Peyer's patch (tissue), 4 donors: ENCODE results near the gene PCBP3. TPM values are rescaled to one million over a fixed set of nuclear protein-coding genes. Genes with fewer than 3 reads are reported as not detected.
A peak's percentile ranks its signal among the peaks of the same experiment; 100 is the strongest.

Experiments
- DNase-seq, 3 donors: peaks; one replicate each; pipeline ENCODE4 v3.0.0-alpha.2; 2017 to 2019
- H3K27ac ChIP-seq, 4 donors: fragments of 200-600 bp; sonication (generic); one replicate each; pipeline ENCODE4 v1.5.1; 2016 to 2019
- H3K27me3 ChIP-seq, 2 donors: fragments of 200-600 bp; sonication (generic); one replicate each; pipeline ENCODE4 v1.5.1; 2019
- H3K36me3 ChIP-seq, 3 donors: fragments of 200-600 bp; sonication (generic); one replicate each; pipeline ENCODE4 v1.5.1; 2016 to 2019
- H3K4me1 ChIP-seq, 4 donors: fragments of 200-600 bp; sonication (generic); one replicate each; pipeline ENCODE4 v1.5.1; 2016 to 2019
- H3K4me3 ChIP-seq, 4 donors: fragments of 200-600 bp; sonication (generic); 1 replicate in 3 of 4; 2 replicates in 1 of 4; pipeline ENCODE4 v1.5.1; 2016 to 2019; ENCODE audit warnings: mild to moderate bottlenecking in 1 of 4
- H3K9me3 ChIP-seq, 4 donors: fragments of 200-600 bp; sonication (generic); one replicate each; pipeline ENCODE4 v1.5.1; 2016 to 2019; ENCODE audit warnings: mild to moderate bottlenecking in 1 of 4
- CTCF ChIP-seq, 6 experiments: fragments of 450-650 bp in 4 of 6; fragments of 200-600 bp in 2 of 6; sonication (generic) in 1 of 6; IDR thresholded peaks; one replicate each; pipeline ENCODE4 v1.5.1; 2017 to 2019; ENCODE audit warnings: antibody characterized with exemption in 6 of 6, mild to moderate bottlenecking in 3 of 6, moderate library complexity in 1 of 6
- POLR2A ChIP-seq, 2 donors: fragments of 450-650 bp; IDR thresholded peaks; one replicate each; pipeline ENCODE4 v1.5.1; 2017; ENCODE audit warnings: antibody characterized with exemption in 2 of 2, mild to moderate bottlenecking in 2 of 2, moderate library complexity in 2 of 2
- total RNA-seq, 4 donors: library from RNA; depleted of rRNA; stranded (reverse); fragments of >200 nt; gene quantifications; one replicate each; pipeline ENCODE4 v1.1.0, GENCODE V29; 2016

Gene PCBP3
- total RNA-seq, 4 donors from 2014 or later: 1.1 to 6.0 (median 4.4) TPM; not detected in 1

DNA sequence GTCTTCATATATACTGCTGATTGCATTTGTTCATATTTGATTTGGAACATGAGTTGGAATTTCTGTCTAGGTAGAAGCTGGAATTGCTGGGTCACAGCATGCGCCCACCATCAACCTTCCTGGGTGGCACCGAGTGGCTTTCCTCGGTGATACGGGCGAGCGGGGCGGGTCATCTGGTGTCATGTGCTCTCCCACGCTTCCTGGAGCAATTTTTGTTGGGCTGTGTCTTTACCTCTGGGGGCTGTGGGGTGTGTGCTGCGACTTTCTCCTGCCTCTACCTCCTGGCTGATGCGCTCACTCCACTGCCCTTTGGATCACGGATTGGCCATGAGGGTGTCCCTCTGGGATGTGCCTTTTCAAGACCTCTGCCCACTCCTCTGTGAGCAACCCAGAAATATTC is 229.4 kb downstream of the PCBP3 start:
- no peaks in the 10 kb centered on the region for H3K9me3 ChIP-seq
- no peaks in the 10 kb centered on the region for H3K36me3 ChIP-seq
- TF ChIP-seq POLR2A (IDR thresholded peaks at IDR 0.05) (no peak), CTCF (IDR thresholded peaks at IDR 0.05) (no peak)
- DNase-seq: peak in 1 of 3 donors; percentile 7
- H3K4me1 ChIP-seq: no peaks in the 10 kb centered on the region
- H3K4me3 ChIP-seq: no peak overlapping the region
- H3K27me3 ChIP-seq: no peaks in the 10 kb centered on the region
- no peak overlapping the region for H3K27ac ChIP-seq

GRCh38 chr21:45873418-45873817 is 229.9 kb downstream of the PCBP3 start:
- Histone ChIP-seq H3K36me3 (no peaks in the 10 kb centered on the region), H3K27ac (no peak overlapping the region), H3K27me3 (no peaks in the 10 kb centered on the region), H3K4me3 (no peak overlapping the region), H3K4me1 (no peaks in the 10 kb centered on the region), H3K9me3 (no peaks in the 10 kb centered on the region)
- DNase-seq: peak in 1 of 3 donors; percentile 23
- TF ChIP-seq CTCF (IDR thresholded peaks at IDR 0.05) (no peak), POLR2A (IDR thresholded peaks at IDR 0.05) (no peak)

GRCh38 chr21:45873866-45874265 is 230.3 kb downstream of the PCBP3 start:
- Histone ChIP-seq H3K27me3 (no peaks in the 10 kb centered on the region), H3K4me1 (no peaks in the 10 kb centered on the region), H3K36me3 (no peaks in the 10 kb centered on the region), H3K9me3 (no peaks in the 10 kb centered on the region), H3K4me3 (no peak overlapping the region), H3K27ac (no peak overlapping the region)
- DNase-seq: peak in 2 of 3 donors; percentile 27
- TF ChIP-seq POLR2A (IDR thresholded peaks at IDR 0.05) (no peak), CTCF (IDR thresholded peaks at IDR 0.05) (no peak)

- H3K27me3 ChIP-seq: no peaks in the 10 kb centered on the region
- no peak overlapping the region for H3K4me3 ChIP-seq
- H3K36me3 ChIP-seq: no peaks in the 10 kb centered on the region
- peak in 2 of 3 donors; percentile 56 to 70 for DNase-seq
- H3K4me1 ChIP-seq: no peaks in the 10 kb centered on the region
- TF ChIP-seq POLR2A (IDR thresholded peaks at IDR 0.05): no peak
- TF ChIP-seq CTCF (IDR thresholded peaks at IDR 0.05): no peak
- peak overlapping the region in 2 of 4 donors; percentile 10 to 17 for H3K27ac ChIP-seq
- no peaks in the 10 kb centered on the region for H3K9me3 ChIP-seq
Measured at GRCh38 chr21:45874716-45875415, 231.3 kb downstream of the PCBP3 start.

DNA sequence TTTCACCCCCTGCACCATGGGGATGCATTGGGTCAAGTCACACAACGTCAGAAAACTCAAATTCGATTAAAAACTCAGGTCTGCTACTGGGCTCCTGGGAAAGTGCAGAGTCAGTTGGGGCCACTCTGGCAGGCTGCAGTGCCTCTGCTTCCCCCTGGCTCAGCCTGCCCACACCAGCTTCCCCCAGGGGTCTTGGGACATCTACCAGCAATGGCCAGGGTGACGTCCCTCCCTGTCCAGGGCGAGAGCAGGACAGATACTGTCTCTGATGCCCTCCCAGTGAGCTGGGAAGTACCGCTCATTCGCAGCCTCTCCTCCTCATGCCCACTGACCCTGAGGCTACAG is 231.9 kb downstream of the PCBP3 start:
- no peak for TF ChIP-seq CTCF (IDR thresholded peaks at IDR 0.05)
- TF ChIP-seq POLR2A (IDR thresholded peaks at IDR 0.05): no peak
- Histone ChIP-seq H3K27me3 (no peaks in the 10 kb centered on the region), H3K36me3 (no peaks in the 10 kb centered on the region), H3K4me1 (peaks cover 0 to 3% (median 0%) of the 10 kb centered on the region in 4 donors), H3K4me3 (no peak overlapping the region), H3K9me3 (no peaks in the 10 kb centered on the region), H3K27ac (peak overlapping the region in 2 of 4 donors; percentile 17 to 32)
- DNase-seq: no peak
